H9 (cell line): ENCODE results near the gene GPR176. TPM values are rescaled to one million over a fixed set of nuclear protein-coding genes. Genes with fewer than 3 reads are reported as not detected.

Experiments
- DNase-seq: peaks from one replicate; pipeline ENCODE4 v3.0.0-alpha.2; 2017
- H2AFZ ChIP-seq: one replicate; pipeline ENCODE4 v1.6.1; 2013; ENCODE audit warnings: mild to moderate bottlenecking, low read length, control low read depth, moderate library complexity
- H2AK5ac ChIP-seq: 2 replicates; pipeline ENCODE4 v1.6.1; 2013; ENCODE audit warnings: low read length, control low read depth, mixed read lengths; ENCODE audit not compliant: insufficient read length
- H2BK120ac ChIP-seq: one replicate; pipeline ENCODE4 v1.6.1; 2013; ENCODE audit warnings: low read depth, mild to moderate bottlenecking, low read length, control low read depth, inconsistent platforms; ENCODE audit not compliant: poor library complexity, severe bottlenecking
- H2BK12ac ChIP-seq: 2 replicates; pipeline ENCODE4 v1.6.1; 2013; ENCODE audit warnings: low read length, control low read depth, mixed read lengths, low read depth; ENCODE audit not compliant: insufficient read length
- H2BK15ac ChIP-seq: 2 replicates; pipeline ENCODE4 v1.6.1; 2013; ENCODE audit warnings: low read depth, low read length, control low read depth
- H2BK20ac ChIP-seq: one replicate; pipeline ENCODE4 v1.6.1; 2013; ENCODE audit warnings: low read depth, mild to moderate bottlenecking, low read length, control low read depth, inconsistent platforms; ENCODE audit not compliant: poor library complexity, severe bottlenecking
- H2BK5ac ChIP-seq: 2 replicates; pipeline ENCODE4 v1.6.1; 2013; ENCODE audit warnings: low read length, control low read depth, mixed read lengths; ENCODE audit not compliant: insufficient read length
- H3K14ac ChIP-seq: 2 replicates; pipeline ENCODE4 v1.6.1; 2013; ENCODE audit warnings: low read length, control low read depth; ENCODE audit not compliant: insufficient read depth
- H3K18ac ChIP-seq: 2 replicates; pipeline ENCODE4 v1.6.1; 2013; ENCODE audit warnings: low read depth, mild to moderate bottlenecking, mixed read lengths, low read length, control low read depth; ENCODE audit not compliant: insufficient read length
- H3K23ac ChIP-seq: 2 replicates; pipeline ENCODE4 v1.6.1; 2013; ENCODE audit warnings: low read length, control low read depth, mixed read lengths, low read depth; ENCODE audit not compliant: insufficient read length
- H3K23me2 ChIP-seq: 2 replicates; pipeline ENCODE4 v1.6.1; 2013; ENCODE audit warnings: low read depth, mild to moderate bottlenecking, mixed read lengths, low read length, control low read depth; ENCODE audit not compliant: insufficient read length, poor library complexity, severe bottlenecking
- H3K27ac ChIP-seq: 2 replicates; pipeline ENCODE4 v1.5.1; 2013; ENCODE audit warnings: low read length, control low read depth, mixed read lengths, low read depth; ENCODE audit not compliant: insufficient read length
- H3K27me3 ChIP-seq: 2 replicates; pipeline ENCODE4 v1.6.1; 2013; ENCODE audit warnings: low read length, control low read depth, inconsistent platforms; ENCODE audit not compliant: insufficient read depth
- H3K4ac ChIP-seq: 2 replicates; pipeline ENCODE4 v1.6.1; 2013; ENCODE audit warnings: low read depth, mild to moderate bottlenecking, control low read depth, inconsistent platforms, low read length, moderate library complexity
- H3K4me1 ChIP-seq: 2 replicates; pipeline ENCODE4 v1.6.1; 2013; ENCODE audit warnings: low read length, control low read depth, inconsistent platforms; ENCODE audit not compliant: insufficient read depth
- H3K4me2 ChIP-seq: 2 replicates; pipeline ENCODE4 v1.6.1; 2013; ENCODE audit warnings: low read length, control low read depth, mixed read lengths; ENCODE audit not compliant: insufficient read length, insufficient read depth
- H3K56ac ChIP-seq: 2 replicates; pipeline ENCODE4 v1.6.1; 2013; ENCODE audit warnings: low read depth, mild to moderate bottlenecking, mixed read lengths, low read length, control low read depth; ENCODE audit not compliant: insufficient read length
- H3K79me1 ChIP-seq: 2 replicates; pipeline ENCODE4 v1.6.1; 2013; ENCODE audit warnings: low read depth, mild to moderate bottlenecking, moderate library complexity, low read length, control low read depth, inconsistent platforms; ENCODE audit not compliant: insufficient read depth, poor library complexity, severe bottlenecking
- H3K79me2 ChIP-seq: 2 replicates; pipeline ENCODE4 v1.6.1; 2013; ENCODE audit warnings: low read length, control low read depth, inconsistent platforms; ENCODE audit not compliant: insufficient read depth
- H3K9ac ChIP-seq: 2 replicates; pipeline ENCODE4 v1.6.1; 2013; ENCODE audit warnings: low read length, control low read depth, mixed read lengths; ENCODE audit not compliant: insufficient read length; ENCODE audit errors: extremely low read depth
- H3K9me3 ChIP-seq: one replicate; pipeline ENCODE4 v1.6.1; 2013; ENCODE audit warnings: low read depth, low read length, inconsistent platforms; ENCODE audit not compliant: control insufficient read depth
- H3T11ph ChIP-seq: one replicate; pipeline ENCODE4 v1.6.1; 2013; ENCODE audit warnings: mild to moderate bottlenecking, low read length, control low read depth, inconsistent platforms
- H4K20me1 ChIP-seq: one replicate; pipeline ENCODE4 v1.6.1; 2013; ENCODE audit not compliant: control insufficient read depth, insufficient read length, insufficient read depth
- H4K5ac ChIP-seq: 2 replicates; pipeline ENCODE4 v1.6.1; 2013; ENCODE audit warnings: low read depth, mild to moderate bottlenecking, mixed read lengths, low read length, control low read depth; ENCODE audit not compliant: insufficient read length
- H4K8ac ChIP-seq: replicated peaks from 2 replicates; pipeline ENCODE4 v1.6.1; 2013; ENCODE audit warnings: low read length, control low read depth, mixed read lengths, low read depth; ENCODE audit not compliant: insufficient read length
- H4K91ac ChIP-seq: 2 replicates; pipeline ENCODE4 v1.6.1; 2013; ENCODE audit warnings: low read depth, mild to moderate bottlenecking, moderate library complexity, mixed read lengths, low read length, control low read depth; ENCODE audit not compliant: insufficient read length
- H3K27ac Mint-ChIP-seq, 3 experiments: 2 replicates in 2 of 3; 3 replicates in 1 of 3; pipeline ENCODE4 v1.8.0; 2020 to 2021; ENCODE audit warnings: mixed read lengths in 3 of 3, mild to moderate bottlenecking in 1 of 3, moderate library complexity in 1 of 3
- H3K27me3 Mint-ChIP-seq: 2 replicates; pipeline ENCODE4 v1.8.0; 2021; ENCODE audit warnings: low read depth, mild to moderate bottlenecking, moderate library complexity, mixed read lengths
- H3K36me3 Mint-ChIP-seq, 3 experiments: 2 replicates in 2 of 3; 3 replicates in 1 of 3; pipeline ENCODE4 v1.8.0; 2020 to 2021; ENCODE audit warnings: low read depth in 3 of 3, mixed read lengths in 3 of 3; ENCODE audit not compliant: insufficient read depth in 1 of 3
- H3K4me1 Mint-ChIP-seq, 2 experiments: 2 replicates each; pipeline ENCODE4 v1.8.0; 2020; ENCODE audit warnings: mixed read lengths in 2 of 2
- H3K4me3 Mint-ChIP-seq, 2 experiments: 2 replicates in 1 of 2; 3 replicates in 1 of 2; pipeline ENCODE4 v1.8.0; 2020 to 2021; ENCODE audit warnings: mild to moderate bottlenecking in 2 of 2, mixed read lengths in 2 of 2, moderate library complexity in 1 of 2
- H3K9me3 Mint-ChIP-seq, 2 experiments: 2 replicates in 1 of 2; 3 replicates in 1 of 2; pipeline ENCODE4 v1.8.0; 2020; ENCODE audit warnings: mild to moderate bottlenecking in 2 of 2, mixed read lengths in 2 of 2, moderate library complexity in 1 of 2
- WGBS: extraction: QIAGEN DNeasy Blood & Tissue Kit; methylation state at CpG from one replicate; pipeline ENCODE4 v1.1.7; 2013; ENCODE audit warnings: missing lambda C conversion rate, low lambda C conversion rate, mixed read lengths; ENCODE audit not compliant: insufficient read length; ENCODE audit errors: extremely low coverage; 5-methylcytosine and 5-hydroxymethylcytosine counted together
- total RNA-seq: library from RNA; stranded (reverse); gene quantifications from 2 replicates; pipeline ENCODE4 v1.2.1, GENCODE V29; 2021
- TF ChIP-seq, protein P1 (sequence below): fragments of 200-600 bp; sonication (generic); conservative IDR thresholded peaks from 3 replicates; pipeline ENCODE4 v1.8.0; 2021; ENCODE audit warnings: antibody characterized with exemption, mild to moderate bottlenecking

Gene GPR176
- total RNA-seq, 1 experiment from 2014 or later = 132 TPM

DNA sequence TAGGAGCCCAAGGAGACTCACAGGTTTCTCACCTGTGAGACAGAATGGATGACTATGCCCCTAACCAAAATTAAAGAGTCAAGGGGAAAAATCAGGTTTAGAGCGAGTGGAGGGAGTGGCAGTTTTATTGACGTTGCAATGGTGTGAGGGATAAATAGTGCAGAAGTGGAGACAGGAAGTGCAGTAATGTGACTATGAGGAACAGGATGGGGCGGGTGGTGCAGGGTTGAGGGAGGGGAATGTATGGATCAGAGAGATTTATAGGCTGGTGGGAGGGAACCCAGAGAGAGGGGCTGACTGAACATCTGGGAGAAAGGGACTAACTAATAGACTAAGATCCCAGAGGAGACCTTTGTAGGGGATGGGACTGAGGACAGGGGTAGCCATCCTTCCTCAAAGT is 40.3 kb upstream of the GPR176 start:
- Histone ChIP-seq H3K56ac (no peak overlapping the region), H4K8ac (no peak overlapping the region), H3K4me2 (no peak overlapping the region), H4K91ac (no peak overlapping the region), H3K27ac (no peak overlapping the region), H2BK5ac (no peak overlapping the region), H3K79me2 (no peaks in the 10 kb centered on the region), H3K27me3 (no peaks in the 10 kb centered on the region), H3K18ac (no peak overlapping the region), H2AFZ (no peak overlapping the region), H2BK15ac (no peak overlapping the region), H3K9me3 (no peaks in the 10 kb centered on the region), H4K20me1 (peaks cover 2% of the 10 kb centered on the region), H3T11ph (no peak overlapping the region), H3K23me2 (no peaks in the 10 kb centered on the region), H3K79me1 (no peaks in the 10 kb centered on the region), H3K14ac (no peak overlapping the region), H3K23ac (no peak overlapping the region), H3K9ac (no peak overlapping the region), H2BK20ac (no peak overlapping the region), H3K4ac (no peak overlapping the region), H4K5ac (no peak overlapping the region), H2BK12ac (no peak overlapping the region), H3K4me1 (0 out of 2 replicates have a peak, but pooled peaks cover 2% of the 10 kb centered on the region), H2BK120ac (no peak overlapping the region), H2AK5ac (no peak overlapping the region)
- Mint-ChIP-seq H3K27ac (no peak overlapping the region), H3K4me1 (peaks cover 6 to 10% of the 10 kb centered on the region in 2 experiments), H3K4me3 (no peak overlapping the region), H3K9me3 (no peaks in the 10 kb centered on the region), H3K36me3 (peaks cover 29 to 56% (median 34%) of the 10 kb centered on the region in 3 experiments; a peak in 6 of 7 replicates), H3K27me3 (no peaks in the 10 kb centered on the region)
- DNase-seq = no peak
- TF ChIP-seq, protein P1, sequence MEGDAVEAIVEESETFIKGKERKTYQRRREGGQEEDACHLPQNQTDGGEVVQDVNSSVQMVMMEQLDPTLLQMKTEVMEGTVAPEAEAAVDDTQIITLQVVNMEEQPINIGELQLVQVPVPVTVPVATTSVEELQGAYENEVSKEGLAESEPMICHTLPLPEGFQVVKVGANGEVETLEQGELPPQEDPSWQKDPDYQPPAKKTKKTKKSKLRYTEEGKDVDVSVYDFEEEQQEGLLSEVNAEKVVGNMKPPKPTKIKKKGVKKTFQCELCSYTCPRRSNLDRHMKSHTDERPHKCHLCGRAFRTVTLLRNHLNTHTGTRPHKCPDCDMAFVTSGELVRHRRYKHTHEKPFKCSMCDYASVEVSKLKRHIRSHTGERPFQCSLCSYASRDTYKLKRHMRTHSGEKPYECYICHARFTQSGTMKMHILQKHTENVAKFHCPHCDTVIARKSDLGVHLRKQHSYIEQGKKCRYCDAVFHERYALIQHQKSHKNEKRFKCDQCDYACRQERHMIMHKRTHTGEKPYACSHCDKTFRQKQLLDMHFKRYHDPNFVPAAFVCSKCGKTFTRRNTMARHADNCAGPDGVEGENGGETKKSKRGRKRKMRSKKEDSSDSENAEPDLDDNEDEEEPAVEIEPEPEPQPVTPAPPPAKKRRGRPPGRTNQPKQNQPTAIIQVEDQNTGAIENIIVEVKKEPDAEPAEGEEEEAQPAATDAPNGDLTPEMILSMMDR = no peak
- WGBS = no CpG with 5 or more reads among the region's 3 CpGs
